AG04450 (cell line): ENCODE results near the gene AZIN2. TPM values are rescaled to one million over a fixed set of nuclear protein-coding genes. Genes with fewer than 3 reads are reported as not detected.

Experiments
- CTCF ChIA-PET: fragments of 300-600, 350-600 bp; formaldehyde crosslinking; extraction: SDS; loops from one replicate; lab custom pipeline; 2022; ENCODE audit warnings: antibody characterized with exemption, inconsistent platforms; lab: Charles Lee
- POLR2A ChIA-PET: fragments of 350-600 bp; formaldehyde crosslinking; extraction: SDS; loops from one replicate; lab custom pipeline; 2021; ENCODE audit warnings: antibody characterized with exemption, inconsistent platforms; lab: Yijun Ruan, JAX
- DNase-seq: peaks from one replicate; pipeline ENCODE4 v3.0.0-alpha.2; 2011; ENCODE audit warnings: low read depth, low spot score
- H3K27ac ChIP-seq: one replicate; pipeline ENCODE4 v1.5.1; 2012; ENCODE audit warnings: low read depth, low read length, control low read depth
- H3K27me3 ChIP-seq: one replicate; pipeline ENCODE4 v1.6.0; 2012; ENCODE audit warnings: low read length; ENCODE audit not compliant: control insufficient read depth, insufficient read depth
- H3K4me3 ChIP-seq: 2 replicates; pipeline ENCODE4 v1.5.1; 2011; ENCODE audit warnings: mild to moderate bottlenecking, low read depth, low read length, control low read depth
- H3K9me3 ChIP-seq: 2 replicates; pipeline ENCODE4 v1.5.1; 2012; ENCODE audit warnings: low read length; ENCODE audit not compliant: control insufficient read depth, insufficient read depth
- polyA plus RNA-seq: library from polyadenylated mRNA; depleted of rRNA; stranded (reverse); fragments of >200 nt; gene quantifications from 2 replicates; pipeline ENCODE4 v1.2.3, GENCODE V29; 2011
- TF ChIP-seq, protein P1 (sequence below): IDR thresholded peaks from 2 replicates; pipeline ENCODE4 v1.5.1; 2011; ENCODE audit warnings: low read depth, low read length, control low read depth, inconsistent platforms

AZIN2 gene
- polyA plus RNA-seq, 1 experiment = 7.0 TPM

DNA sequence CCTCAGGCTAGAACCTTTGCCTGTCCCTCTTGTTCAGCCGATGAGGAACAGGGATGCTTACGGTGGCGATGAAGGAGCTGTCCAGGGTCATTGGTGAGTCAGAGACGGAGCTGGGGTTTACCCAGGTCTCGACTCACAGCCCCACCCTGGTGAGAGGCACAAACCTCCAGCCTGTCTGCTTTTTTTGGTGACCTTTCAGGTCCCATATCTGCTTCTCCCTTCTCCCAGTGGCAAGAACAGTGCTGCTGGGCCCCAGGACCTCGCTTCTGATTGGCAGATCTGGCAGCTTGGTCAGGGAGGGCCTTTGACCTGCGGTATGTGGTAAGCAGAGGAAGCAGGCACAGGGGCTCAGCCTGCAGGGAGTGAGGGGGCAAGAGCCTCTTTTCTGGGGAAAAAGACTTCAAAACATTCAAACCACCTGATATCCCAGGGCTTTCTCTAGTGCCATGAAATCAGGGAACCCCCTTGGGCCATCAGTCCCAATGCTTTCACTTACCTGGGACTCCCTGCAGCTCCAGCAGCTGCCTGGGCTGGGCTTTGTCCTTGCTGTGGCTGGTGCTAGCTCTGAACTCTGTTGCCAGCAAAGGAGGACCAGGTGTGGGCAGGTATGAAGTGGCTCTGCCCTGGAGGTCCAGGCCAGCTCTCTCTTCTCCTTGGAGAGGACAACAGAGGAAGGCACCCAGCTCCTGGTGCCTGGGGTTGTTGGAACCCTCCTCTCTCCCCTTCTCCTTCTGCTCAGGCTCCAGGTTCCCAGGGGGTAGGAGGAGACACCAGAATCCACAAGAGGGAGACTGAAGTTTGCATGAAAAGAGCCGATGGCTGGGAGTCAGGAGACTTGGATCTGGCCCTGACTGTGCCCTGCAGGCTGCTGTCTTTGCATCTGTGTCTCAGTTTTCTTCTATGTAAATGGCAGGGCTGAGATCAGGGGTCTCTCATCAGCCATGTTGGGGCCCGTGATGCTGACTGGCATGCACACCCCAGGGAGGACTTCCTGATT, 59.5 kb downstream of the AZIN2 start:
- H3K4me3 ChIP-seq = no peak overlapping the region
- CTCF ChIA-PET = interaction anchor here (0.5 to 6.0 kb wide), 8 partner anchors 11 to 329 kb away, joined by 3 to 43 read pairs (median 4); no protein-coding TSS in a partner anchor
- POLR2A ChIA-PET = interaction anchor here (0.6 to 1.0 kb wide), 2 partner anchors 41 to 80 kb away, joined by 3 read pairs; partner anchors contain the start of gene TRIM62
- TF ChIP-seq, protein P1, sequence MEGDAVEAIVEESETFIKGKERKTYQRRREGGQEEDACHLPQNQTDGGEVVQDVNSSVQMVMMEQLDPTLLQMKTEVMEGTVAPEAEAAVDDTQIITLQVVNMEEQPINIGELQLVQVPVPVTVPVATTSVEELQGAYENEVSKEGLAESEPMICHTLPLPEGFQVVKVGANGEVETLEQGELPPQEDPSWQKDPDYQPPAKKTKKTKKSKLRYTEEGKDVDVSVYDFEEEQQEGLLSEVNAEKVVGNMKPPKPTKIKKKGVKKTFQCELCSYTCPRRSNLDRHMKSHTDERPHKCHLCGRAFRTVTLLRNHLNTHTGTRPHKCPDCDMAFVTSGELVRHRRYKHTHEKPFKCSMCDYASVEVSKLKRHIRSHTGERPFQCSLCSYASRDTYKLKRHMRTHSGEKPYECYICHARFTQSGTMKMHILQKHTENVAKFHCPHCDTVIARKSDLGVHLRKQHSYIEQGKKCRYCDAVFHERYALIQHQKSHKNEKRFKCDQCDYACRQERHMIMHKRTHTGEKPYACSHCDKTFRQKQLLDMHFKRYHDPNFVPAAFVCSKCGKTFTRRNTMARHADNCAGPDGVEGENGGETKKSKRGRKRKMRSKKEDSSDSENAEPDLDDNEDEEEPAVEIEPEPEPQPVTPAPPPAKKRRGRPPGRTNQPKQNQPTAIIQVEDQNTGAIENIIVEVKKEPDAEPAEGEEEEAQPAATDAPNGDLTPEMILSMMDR = peak; percentile 40
- no peak overlapping the region for H3K27ac ChIP-seq
- no peaks in the 10 kb centered on the region for H3K27me3 ChIP-seq
- H3K9me3 ChIP-seq = no peaks in the 10 kb centered on the region
- no peak for DNase-seq

- H3K4me3 ChIP-seq = no peak overlapping the region
- no peak for DNase-seq
- POLR2A ChIA-PET = interaction anchor here (0.6 to 1.0 kb wide), 3 partner anchors 40 to 81 kb away, joined by 3 to 5 read pairs (median 3); partner anchors contain the start of gene TRIM62
- no peaks in the 10 kb centered on the region for H3K9me3 ChIP-seq
- H3K27me3 ChIP-seq = no peaks in the 10 kb centered on the region
- CTCF ChIA-PET = interaction anchor here (0.9 to 1.8 kb wide), 3 partner anchors 10 to 46 kb away, joined by 3 to 4 read pairs (median 4); no protein-coding TSS in a partner anchor
- H3K27ac ChIP-seq = no peak overlapping the region
- TF ChIP-seq, protein P1 = no peak
These were observed 60.3 kb downstream of the AZIN2 start for GRCh38 chr1:33141216-33141615.

DNA sequence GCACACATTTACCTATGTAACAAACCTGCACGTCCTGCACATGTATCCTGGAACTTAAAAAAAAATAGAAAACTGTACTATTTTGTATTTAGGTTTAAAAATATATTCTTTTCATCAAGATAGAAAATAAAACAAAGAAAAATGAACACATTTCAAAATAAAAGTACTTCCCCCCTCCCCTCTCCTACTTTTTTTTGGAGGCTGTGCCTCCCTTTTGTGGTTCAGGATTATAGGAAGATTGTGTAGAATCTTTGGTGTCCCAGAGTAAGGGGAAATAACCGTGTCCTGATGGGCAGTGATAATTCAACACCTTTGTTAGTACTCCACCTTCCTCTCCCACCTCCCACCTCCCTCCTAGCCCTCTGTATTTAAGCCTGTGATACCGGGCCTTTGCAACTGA, 60.8 kb downstream of the AZIN2 start:
- ChIA-PET CTCF (interaction anchor here (0.5 to 1.9 kb wide), 5 partner anchors 15 to 228 kb away, joined by 4 to 12 read pairs (median 4); no protein-coding TSS in a partner anchor), POLR2A (interaction anchor here (0.6 to 1.0 kb wide), 3 partner anchors 40 to 87 kb away, joined by 3 to 5 read pairs (median 3); partner anchors contain the start of gene TRIM62)

DNA sequence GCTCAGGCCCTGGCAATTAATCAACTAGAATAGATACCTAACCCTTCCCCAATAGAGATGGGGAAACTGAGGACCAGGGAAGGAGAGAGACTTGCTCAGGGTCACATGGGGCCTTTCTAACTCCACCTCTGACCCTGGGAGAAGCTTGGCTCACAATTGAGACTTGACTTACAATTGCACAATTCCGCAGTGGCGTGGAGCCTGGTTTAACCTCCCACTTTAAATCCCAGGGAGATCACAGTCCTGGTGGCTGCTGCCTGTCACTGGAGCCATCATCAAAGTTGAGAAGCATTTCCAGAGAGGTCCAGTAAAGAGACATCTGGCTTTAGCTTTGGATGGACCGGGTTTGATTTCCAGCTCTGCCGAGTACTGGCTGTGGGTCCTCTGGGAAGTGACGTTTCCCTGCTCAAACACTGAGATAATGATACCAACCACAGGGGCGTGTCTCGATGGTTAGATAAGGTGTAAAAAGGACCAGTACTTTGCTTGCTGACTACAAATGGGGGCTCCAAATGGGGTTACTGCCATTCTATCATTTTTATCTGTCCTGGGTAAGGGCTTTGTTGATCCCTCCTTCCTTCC, 61.6 kb downstream of the AZIN2 start:
- Histone ChIP-seq H3K27ac (no peak overlapping the region), H3K9me3 (no peaks in the 10 kb centered on the region; the same call in 1 of the 2 replicates), H3K27me3 (no peaks in the 10 kb centered on the region), H3K4me3 (no peak overlapping the region)
- no peak for DNase-seq
- TF ChIP-seq, protein P1 = no peak
- CTCF ChIA-PET = interaction anchor here (0.5 to 1.9 kb wide), 5 partner anchors 15 to 229 kb away, joined by 4 to 12 read pairs (median 6); no protein-coding TSS in a partner anchor
- POLR2A ChIA-PET = interaction anchor here (1.5 kb wide), 1 partner anchor 44 kb away, joined by 6 read pairs; no protein-coding TSS in a partner anchor

More for the DNA sequence above, 60.8 kb downstream of the AZIN2 start:
- H3K9me3 ChIP-seq = no peaks in the 10 kb centered on the region
- DNase-seq = no peak
- TF ChIP-seq, protein P1 = no peak
- no peaks in the 10 kb centered on the region for H3K27me3 ChIP-seq
- H3K4me3 ChIP-seq = no peak overlapping the region
- H3K27ac ChIP-seq = no peak overlapping the region
